ENCODE data around the gene MROH9. TPM values are rescaled to one million over a fixed set of nuclear protein-coding genes. Genes with fewer than 3 reads are reported as not detected.
A peak's percentile ranks its signal among the peaks of the same experiment; 100 is the strongest.

MROH9 gene
- total RNA-seq, 1 donor from 2014 or later = 1.2 TPM

GRCh38 chr1:170927955-170928840 is 7.1 kb upstream of the MROH9 start:
- H3K4me3 ChIP-seq = no peak overlapping the region

DNA sequence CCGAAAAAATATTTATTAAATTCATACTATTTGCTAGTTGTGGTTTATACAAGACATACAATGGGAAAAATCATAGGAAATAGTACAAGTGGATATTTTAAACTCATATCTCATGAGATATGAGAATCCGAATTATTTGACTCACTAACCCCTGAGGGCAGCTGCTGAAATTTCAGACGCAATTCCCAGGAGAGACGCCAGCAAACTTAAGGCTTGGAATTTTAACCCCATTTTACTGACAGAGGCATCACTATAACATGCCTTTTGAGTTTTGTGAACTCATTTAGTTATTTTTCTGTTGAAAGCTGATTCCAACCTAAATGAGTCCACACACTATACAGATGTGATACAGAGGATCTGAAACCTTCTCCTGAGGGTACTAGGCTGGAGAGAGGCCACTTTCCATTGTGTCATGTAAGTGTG is 5.9 kb upstream of the MROH9 start:
- TF ChIP-seq, protein P1, sequence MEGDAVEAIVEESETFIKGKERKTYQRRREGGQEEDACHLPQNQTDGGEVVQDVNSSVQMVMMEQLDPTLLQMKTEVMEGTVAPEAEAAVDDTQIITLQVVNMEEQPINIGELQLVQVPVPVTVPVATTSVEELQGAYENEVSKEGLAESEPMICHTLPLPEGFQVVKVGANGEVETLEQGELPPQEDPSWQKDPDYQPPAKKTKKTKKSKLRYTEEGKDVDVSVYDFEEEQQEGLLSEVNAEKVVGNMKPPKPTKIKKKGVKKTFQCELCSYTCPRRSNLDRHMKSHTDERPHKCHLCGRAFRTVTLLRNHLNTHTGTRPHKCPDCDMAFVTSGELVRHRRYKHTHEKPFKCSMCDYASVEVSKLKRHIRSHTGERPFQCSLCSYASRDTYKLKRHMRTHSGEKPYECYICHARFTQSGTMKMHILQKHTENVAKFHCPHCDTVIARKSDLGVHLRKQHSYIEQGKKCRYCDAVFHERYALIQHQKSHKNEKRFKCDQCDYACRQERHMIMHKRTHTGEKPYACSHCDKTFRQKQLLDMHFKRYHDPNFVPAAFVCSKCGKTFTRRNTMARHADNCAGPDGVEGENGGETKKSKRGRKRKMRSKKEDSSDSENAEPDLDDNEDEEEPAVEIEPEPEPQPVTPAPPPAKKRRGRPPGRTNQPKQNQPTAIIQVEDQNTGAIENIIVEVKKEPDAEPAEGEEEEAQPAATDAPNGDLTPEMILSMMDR (IDR thresholded peaks at IDR 0.05) = no peak
- H3K4me3 ChIP-seq = no peak overlapping the region
- no peak for DNase-seq

More at GRCh38 chr1:170927955-170928840, 7.1 kb upstream of the MROH9 start:
- no peak for DNase-seq
- no peaks in the 10 kb centered on the region for H3K9me3 ChIP-seq
- TF ChIP-seq, protein P1 (IDR thresholded peaks at IDR 0.05) = no peak
- intact Hi-C loops (cut with DNase I) = no loop called here
- H3K36me3 ChIP-seq = no peaks in the 10 kb centered on the region
- no peaks in the 10 kb centered on the region for H3K27me3 ChIP-seq (ENCODE audit: low read depth)
- peaks cover 23% of the 10 kb centered on the region for H3K4me1 ChIP-seq
- no peak for ATAC-seq
- peak overlapping the region; percentile 69 for H3K27ac ChIP-seq

GRCh38 chr1:170929835-170930554 is 5.3 kb upstream of the MROH9 start:
- H3K36me3 ChIP-seq = no peaks in the 10 kb centered on the region
- peaks cover 23% of the 10 kb centered on the region for H3K4me1 ChIP-seq
- H3K27me3 ChIP-seq (ENCODE audit: low read depth) = no peaks in the 10 kb centered on the region
- peak; percentile 93 for ATAC-seq
- no peak overlapping the region for H3K4me3 ChIP-seq
- TF ChIP-seq, protein P1 (IDR thresholded peaks at IDR 0.05) = peak; percentile 73
- intact Hi-C loops (cut with DNase I) = no loop called here
- H3K27ac ChIP-seq = peak overlapping the region; percentile 69
- no peaks in the 10 kb centered on the region for H3K9me3 ChIP-seq
- no peak for DNase-seq

More for the DNA sequence above, 5.9 kb upstream of the MROH9 start:
- H3K9me3 ChIP-seq = no peaks in the 10 kb centered on the region
- intact Hi-C loops (cut with DNase I) = no loop called here
- ATAC-seq = peak in 1 of 2 donors; percentile 2
- no peaks in the 10 kb centered on the region for H3K36me3 ChIP-seq
- H3K4me1 ChIP-seq = peaks cover 23% of the 10 kb centered on the region
- peak overlapping the region; percentile 69 for H3K27ac ChIP-seq
- H3K27me3 ChIP-seq (ENCODE audit: low read depth) = no peaks in the 10 kb centered on the region

GRCh38 chr1:170931650-170932049 is 3.7 kb upstream of the MROH9 start:
- ATAC-seq (no peak), DNase-seq (no peak)
- Histone ChIP-seq H3K4me1 (peaks cover 23% of the 10 kb centered on the region), H3K27ac (no peak overlapping the region), H3K4me3 (no peak overlapping the region), H3K27me3 (ENCODE audit: low read depth) (no peaks in the 10 kb centered on the region), H3K36me3 (no peaks in the 10 kb centered on the region), H3K9me3 (no peaks in the 10 kb centered on the region)
- intact Hi-C loops (cut with DNase I) = no loop called here
- TF ChIP-seq, protein P1 (IDR thresholded peaks at IDR 0.05) = no peak

GRCh38 chr1:170932236-170932635 is 3.1 kb upstream of the MROH9 start:
- TF ChIP-seq, protein P1 (IDR thresholded peaks at IDR 0.05) = no peak
- ATAC-seq (no peak), DNase-seq (no peak)
- intact Hi-C loops (cut with DNase I) = no loop called here
- Histone ChIP-seq H3K4me3 (no peak overlapping the region), H3K4me1 (peaks cover 23% of the 10 kb centered on the region), H3K27me3 (ENCODE audit: low read depth) (no peaks in the 10 kb centered on the region), H3K36me3 (no peaks in the 10 kb centered on the region), H3K9me3 (no peaks in the 10 kb centered on the region), H3K27ac (no peak overlapping the region)
